HepG2 (cell line): ENCODE results near the gene BCAS2. TPM values are rescaled to one million over a fixed set of nuclear protein-coding genes. Genes with fewer than 3 reads are reported as not detected.
A peak's percentile ranks its signal among the peaks of the same experiment; 100 is the strongest.

Source experiments
- ATAC-seq: fragments of 200-7000 bp; cut with Tn5 transposase; 3 replicates; pipeline ENCODE4 v1.9.1; 2020; ENCODE audit warnings: mild to moderate bottlenecking, moderate library complexity
- Bru-seq: library from RNA; stranded (reverse); fragments of 400-500 nt; gene quantifications from one replicate; lab custom pipeline; 2021; lab: Mats Ljungman, UMichigan
- BruChase-seq, 2 experiments: library from RNA; stranded (reverse); fragments of 400-500 nt; gene quantifications; one replicate each; lab custom pipeline; 2021; lab: Mats Ljungman, UMichigan
- BruUV-seq: library from RNA; stranded (reverse); fragments of 400-500 nt; replicated peaks from 2 replicates; lab custom pipeline; 2021; lab: Mats Ljungman, UMichigan
- CTCF ChIA-PET: fragments of 300-600 bp; formaldehyde crosslinking; extraction: SDS; loops from one replicate; lab custom pipeline; 2021; ENCODE audit warnings: low total read pairs, inconsistent platforms, low intra/inter-chr PET ratio; lab: Yijun Ruan, JAX
- POLR2A ChIA-PET: fragments of 350-600 bp; sonication (Branson Sonifier 250); formaldehyde crosslinking; loops from one replicate; lab custom pipeline; 2020; ENCODE audit warnings: antibody characterized with exemption, inconsistent platforms; lab: Yijun Ruan, JAX
- DNase-seq: peaks from one replicate; pipeline ENCODE4 v3.0.0-alpha.2; 2015; ENCODE audit warnings: low spot score
- FAIRE-seq: peaks from 3 replicates; lab custom pipeline; 2011; peaks lifted over from hg19 to GRCh38; lab: Jason Lieb, UNC
- H2AFZ ChIP-seq: one replicate; pipeline ENCODE4 v1.6.1; 2011; ENCODE audit warnings: low read length, inconsistent platforms
- H3K27ac ChIP-seq: fragments of 300-600 bp; 3 replicates; pipeline ENCODE4 v1.8.0; 2011; ENCODE audit warnings: mixed run types, mild to moderate bottlenecking, mixed read lengths, low read length, inconsistent platforms; ENCODE audit not compliant: insufficient read depth; ENCODE audit errors: extremely low read length
- H3K27me3 ChIP-seq, 2 experiments: fragments of 200-600 bp in 1 of 2; 2 replicates in 1 of 2; 3 replicates in 1 of 2; pipeline versions ENCODE4 v1.6.0 to v1.8.0; 2011; ENCODE audit warnings: low read length in 2 of 2, mild to moderate bottlenecking in 2 of 2, moderate library complexity in 2 of 2, inconsistent platforms in 1 of 2; ENCODE audit not compliant: insufficient read depth in 2 of 2, control insufficient read depth in 1 of 2
- H3K36me3 ChIP-seq, 2 experiments: fragments of 200-600 bp in 1 of 2; replicated peaks in 1 of 2; 2 replicates in 1 of 2; 3 replicates in 1 of 2; pipeline versions ENCODE4 v1.5.1 to v1.8.0; 2011; ENCODE audit warnings: low read length in 2 of 2, inconsistent platforms in 1 of 2; ENCODE audit not compliant: insufficient read depth in 2 of 2, control insufficient read depth in 1 of 2
- H3K4me1 ChIP-seq: 2 replicates; pipeline ENCODE4 v1.5.1; 2012; ENCODE audit warnings: low read length, inconsistent platforms; ENCODE audit not compliant: insufficient read depth
- H3K4me2 ChIP-seq: 2 replicates; pipeline ENCODE4 v1.6.0; 2011; ENCODE audit warnings: low read depth, low read length, inconsistent platforms
- H3K4me3 ChIP-seq, 3 experiments: fragments of 200-600 bp in 1 of 3; sonication (generic), shearing (Covaris generic) in 1 of 3; replicated peaks in 1 of 3; 2 replicates each; pipeline ENCODE4 v1.5.1; 2011 to 2016; ENCODE audit warnings: low read length in 3 of 3, inconsistent platforms in 2 of 3, low read depth in 2 of 3, mild to moderate bottlenecking in 2 of 3, control low read depth in 1 of 3, mixed read lengths in 1 of 3; ENCODE audit not compliant: insufficient read depth in 1 of 3
- H3K79me2 ChIP-seq: one replicate; pipeline ENCODE4 v1.6.1; 2011; ENCODE audit warnings: low read length, inconsistent platforms; ENCODE audit not compliant: insufficient read depth
- H3K9ac ChIP-seq: 2 replicates; pipeline ENCODE4 v1.6.0; 2011; ENCODE audit warnings: mild to moderate bottlenecking, low read depth, low read length, inconsistent platforms; ENCODE audit not compliant: insufficient read depth
- H3K9me3 ChIP-seq: 2 replicates; pipeline ENCODE4 v1.5.1; 2012; ENCODE audit warnings: mild to moderate bottlenecking, low read length
- H4K20me1 ChIP-seq: 2 replicates; pipeline ENCODE4 v1.6.0; 2011; ENCODE audit warnings: inconsistent platforms, mild to moderate bottlenecking, low read length, moderate library complexity; ENCODE audit not compliant: insufficient read depth
- ELF3 ChIP-seq: IDR thresholded peaks from 2 replicates; pipeline ENCODE4 v1.6.1; 2016; ENCODE audit warnings: missing genetic modification reagents, missing compliant biosample characterization
- EZH2 ChIP-seq: conservative IDR thresholded peaks from 2 replicates; pipeline ENCODE4 v1.6.1; 2012; ENCODE audit warnings: mild to moderate bottlenecking, low read depth, low read length, moderate library complexity
- PITX1 ChIP-seq: sonication (generic); formaldehyde crosslinking; IDR thresholded peaks from 2 replicates; pipeline ENCODE4 v1.5.1; 2020; ENCODE audit warnings: mild to moderate bottlenecking, missing genetic modification reagents
- PRDM15 ChIP-seq: sonication (generic); formaldehyde crosslinking; IDR thresholded peaks from 2 replicates; pipeline ENCODE4 v1.4.0; 2020; ENCODE audit warnings: missing genetic modification reagents
- TFDP2 ChIP-seq: sonication (generic); formaldehyde crosslinking; IDR thresholded peaks from 2 replicates; pipeline ENCODE4 v1.4.0; 2020; ENCODE audit warnings: missing genetic modification reagents
- ZNF3 ChIP-seq: IDR thresholded peaks from 2 replicates; pipeline ENCODE4 v1.7.0; 2017; ENCODE audit warnings: inconsistent platforms
- ZNF431 ChIP-seq: sonication (generic); formaldehyde crosslinking; IDR thresholded peaks from 2 replicates; pipeline ENCODE4 v1.9.0; 2022; ENCODE audit warnings: missing genetic modification reagents, low read depth, mild to moderate bottlenecking, borderline replicate concordance
- ZNF446 ChIP-seq: sonication (generic); formaldehyde crosslinking; IDR thresholded peaks from 2 replicates; pipeline ENCODE4 v1.5.0; 2020; ENCODE audit warnings: mild to moderate bottlenecking, missing genetic modification reagents
- ZNF615 ChIP-seq: sonication (generic); formaldehyde crosslinking; IDR thresholded peaks from 2 replicates; pipeline ENCODE4 v1.5.0; 2020; ENCODE audit warnings: mild to moderate bottlenecking, missing genetic modification reagents, borderline replicate concordance
- ZNF747 ChIP-seq: sonication (generic); formaldehyde crosslinking; IDR thresholded peaks from 2 replicates; pipeline ENCODE4 v1.8.1; 2023; ENCODE audit warnings: missing genetic modification reagents, mild to moderate bottlenecking, borderline replicate concordance
- WGBS: methylation state at CpG from one replicate; pipeline ENCODE4 v1.1.6; 2017; ENCODE audit warnings: low lambda C conversion rate; 5-methylcytosine and 5-hydroxymethylcytosine counted together
- in situ Hi-C: cut with HindIII; loops from 2 replicates; pipeline ENCODE4 v1.10.0; 2017; ENCODE audit warnings: low pct_unique_long_range_greater_than_20kb; ENCODE audit not compliant: extremely low pct_ligation_motif_present
- intact Hi-C: fragments of 100-400 bp; cut with micrococcal nuclease; formaldehyde crosslinking; loops from one replicate; pipeline ENCODE4 v1.10.0; 2022; ENCODE audit not compliant: unreplicated experiment
- long read RNA-seq, 2 experiments: library from RNA in 1 of 2; library from polyadenylated mRNA in 1 of 2; stranded (forward) in 1 of 2; unstranded in 1 of 2; transcript quantifications; one replicate each; pipeline ENCODE4 v2.0.0, GENCODE V29; 2019 to 2022
- polyA minus RNA-seq, 3 experiments: library from RNA; depleted of rRNA, polyadenylated mRNA; stranded (reverse); fragments of >200 nt; gene quantifications; 2 replicates each; pipeline ENCODE4 v1.2.3, GENCODE V29; 2011; ENCODE audit warnings: low replicate concordance in 1 of 3
- polyA plus RNA-seq, 8 experiments: library from polyadenylated mRNA; depleted of rRNA in 3 of 8; stranded (reverse) in 7 of 8; unstranded in 1 of 8; fragments of >200 nt; fragmentation: Illumina TruSeq in 4 of 8; extraction: Trizol in 4 of 8; gene quantifications; 2 replicates each; pipeline versions ENCODE4 v1.2.1 to v1.2.3, GENCODE V29; 2011 to 2016; ENCODE audit warnings: low read depth in 4 of 8, missing spikeins in 1 of 8, mixed read lengths in 1 of 8; ENCODE audit not compliant: insufficient read depth in 1 of 8
- total RNA-seq, 5 experiments: library from RNA; depleted of rRNA; stranded (reverse); fragments of >200 nt; fragmentation: Illumina TruSeq; extraction: Trizol; gene quantifications; 2 replicates each; pipeline ENCODE4 v1.2.3, GENCODE V29; 2016; ENCODE audit warnings: low read depth in 1 of 5

The BCAS2 gene
- total RNA-seq (2016; rRNA removed; fragmentation: Illumina TruSeq; extraction: Trizol) (47.4 and 78.0 TPM in 2 replicates), polyA plus RNA-seq (2011; rRNA removed) (15.2 and 18.0 TPM in 2 replicates), polyA minus RNA-seq (2011; rRNA and poly(A)+ RNA removed; ENCODE audit: low replicate concordance) (2.9 and 10.1 TPM in 2 replicates), Bru-seq, nascent RNA (percentile 70 among the genes with signal in this experiment), BruChase-seq, experiment 1, labeled RNA remaining after a 6-hour chase (percentile 76 among the genes with signal in this experiment), BruChase-seq, experiment 2, labeled RNA remaining after a 2-hour chase (percentile 72 among the genes with signal in this experiment)
- 15.1 and 16.9 TPM in 2 replicates for total RNA-seq (2016; cell fraction: cytosol; rRNA removed; fragmentation: Illumina TruSeq; extraction: Trizol; ENCODE audit: low read depth)
- total RNA-seq (2016; cell fraction: insoluble cytoplasmic fraction; rRNA removed; fragmentation: Illumina TruSeq; extraction: Trizol), result 49.7 and 77.0 TPM in 2 replicates
- 18.4 and 19.7 TPM in 2 replicates for total RNA-seq (2016; cell fraction: membrane; rRNA removed; fragmentation: Illumina TruSeq; extraction: Trizol)
- 15.4 and 17.0 TPM in 2 replicates for total RNA-seq (2016; cell fraction: nucleus; rRNA removed; fragmentation: Illumina TruSeq; extraction: Trizol)
- 10.1 and 14.0 TPM in 2 replicates for polyA plus RNA-seq (2011; cell fraction: cytosol; rRNA removed)
- polyA plus RNA-seq (2011; cell fraction: nucleus; rRNA removed), result 3.4 and 4.6 TPM in 2 replicates
- polyA plus RNA-seq (2012), result 28.4 and 35.8 TPM in 2 replicates
- polyA plus RNA-seq (2016; cell fraction: cytosol; fragmentation: Illumina TruSeq; extraction: Trizol; ENCODE audit: low read depth), result 7.2 and 7.8 TPM in 2 replicates
- polyA plus RNA-seq (2016; cell fraction: insoluble cytoplasmic fraction; fragmentation: Illumina TruSeq; extraction: Trizol; ENCODE audit: low read depth), result 83.2 and 90.7 TPM in 2 replicates
- 10.8 and 12.7 TPM in 2 replicates for polyA plus RNA-seq (2016; cell fraction: membrane; fragmentation: Illumina TruSeq; extraction: Trizol; ENCODE audit: low read depth)
- polyA plus RNA-seq (2016; cell fraction: nucleus; fragmentation: Illumina TruSeq; extraction: Trizol; ENCODE audit: insufficient read depth, low read depth), result 21.0 and 22.8 TPM in 2 replicates
- polyA minus RNA-seq (2011; cell fraction: cytosol; rRNA and poly(A)+ RNA removed), result 10.5 and 11.5 TPM in 2 replicates
- polyA minus RNA-seq (2011; cell fraction: nucleus; rRNA and poly(A)+ RNA removed), result 6.8 and 7.7 TPM in 2 replicates
- long read RNA-seq, experiment 1, transcript BCAS2-201 (7 exons, 1,299 nt), result major isoform, 59 of 66 reads
- long read RNA-seq, experiment 1, partial matches to known transcripts, result 3 of 66 reads
- long read RNA-seq, experiment 1, other reads (novel, unspliced or antisense), result 4 of 66 reads
- long read RNA-seq, experiment 2, transcript BCAS2-201 (7 exons, 1,299 nt), result major isoform, 27 of 39 reads
- long read RNA-seq, experiment 2, partial matches to known transcripts, result 4 of 39 reads
- long read RNA-seq, experiment 2, other reads (novel, unspliced or antisense), result 8 of 39 reads

- H3K27ac ChIP-seq, result peak within 1 kb of the TSS; percentile 80
- ChIA-PET CTCF (no interaction called here), POLR2A (interaction anchor here (0.9 to 1.1 kb wide), 2 partner anchors 71 to 114 kb away, joined by 3 read pairs; partner anchors contain the start of gene TRIM33)
- WGBS, result 7% methylated on average over 37 of the region's 40 CpGs
- peaks cover 0 to 21% of the 10 kb centered on the region in 2 experiments; a peak in 2 of 5 replicates for H3K36me3 ChIP-seq
- peaks cover 14% of the 10 kb centered on the region for H3K79me2 ChIP-seq
- H2AFZ ChIP-seq, result peak within 1 kb of the TSS; percentile 90
- DNase-seq (peak; percentile 96), ATAC-seq (peak; percentile 98), FAIRE-seq (peak; percentile 96)
- H3K4me3 ChIP-seq, result peak within 1 kb of the TSS; percentile 70 to 83 (median 78)
- H3K4me2 ChIP-seq, result peak within 1 kb of the TSS; percentile 80
- TSS peak; percentile 96 for BruUV-seq
- H3K9ac ChIP-seq, result peak within 1 kb of the TSS; percentile 92
- no peaks in the 10 kb centered on the region for H3K9me3 ChIP-seq
- H4K20me1 ChIP-seq, result no peaks in the 10 kb centered on the region
- peaks cover 20% of the 10 kb centered on the region for H3K4me1 ChIP-seq
- H3K27me3 ChIP-seq, result no peaks in the 10 kb centered on the region; a peak in 2 of 5 replicates
- intact Hi-C loops, result loop anchor here (1.0 to 2.0 kb wide), 2 partner anchors 69 to 175 kb away; partner anchors contain the start of gene CSDE1
- in situ Hi-C loops, result no loop called here
- TF ChIP-seq ZNF615 (CRISPR knock-in tag), result no peak
- no peak for TF ChIP-seq ZNF431 (CRISPR knock-in tag)
- peak; percentile 66; the same call in 1 of the 2 replicates for TF ChIP-seq TFDP2
- no peak for TF ChIP-seq ZNF446 (CRISPR knock-in tag)
- no peak for TF ChIP-seq ZNF3 (CRISPR knock-in tag)
- TF ChIP-seq EZH2, result no peak
- TF ChIP-seq PRDM15 (CRISPR knock-in tag), result no peak
- peak; percentile 40; the same call in 1 of the 2 replicates for TF ChIP-seq ELF3 (CRISPR knock-in tag)
- no peak for TF ChIP-seq ZNF747
- TF ChIP-seq PITX1 (CRISPR knock-in tag), result peak; percentile 55; the same call in 1 of the 2 replicates
These were observed at the start of gene BCAS2 for GRCh38 chr1:114581335-114582287. BCAS2 (minus strand) TSS chr1:114581615; CDS start chr1:114581591, 24 bp downstream.
